IMR-90 (cell line): ENCODE measurements around the gene VIPR2. TPM values are rescaled to one million over a fixed set of nuclear protein-coding genes. Genes with fewer than 3 reads are reported as not detected.

Experiments used
- ATAC-seq: fragments of 200-7000 bp; cut with Tn5 transposase; 2 replicates; pipeline ENCODE4 v1.9.1; 2020; ENCODE audit warnings: low read depth, mild to moderate bottlenecking, moderate library complexity
- BruUV-seq: library from RNA; stranded (reverse); fragments of 400-500 nt; replicated peaks from 2 replicates; lab custom pipeline; 2021; lab: Mats Ljungman, UMichigan
- CTCF ChIA-PET: fragments of 300-600 bp; formaldehyde crosslinking; extraction: SDS; loops from one replicate; lab custom pipeline; 2021; ENCODE audit warnings: antibody characterized with exemption; lab: Yijun Ruan, JAX
- POLR2A ChIA-PET: fragments of 300-600 bp; sonication (Branson Sonifier 250); formaldehyde crosslinking; loops from one replicate; lab custom pipeline; 2022; ENCODE audit warnings: antibody characterized with exemption; ENCODE audit not compliant: unreplicated experiment; lab: Charles Lee
- DNase-seq: peaks from one replicate; pipeline ENCODE4 v3.0.0; 2013
- H2AFZ ChIP-seq: replicated peaks from 2 replicates; pipeline ENCODE3; 2013; ENCODE audit warnings: low read length, mild to moderate bottlenecking; ENCODE audit not compliant: poor library complexity
- H2AK5ac ChIP-seq: 2 replicates; pipeline ENCODE4 v1.6.1; 2013; ENCODE audit warnings: low read depth, low read length, inconsistent platforms
- H2AK9ac ChIP-seq: replicated peaks from 2 replicates; pipeline ENCODE3; 2013; ENCODE audit warnings: mild to moderate bottlenecking, low read depth, low read length, moderate library complexity; ENCODE audit not compliant: poor library complexity
- H2BK120ac ChIP-seq: 2 replicates; pipeline ENCODE4 v1.6.1; 2013; ENCODE audit warnings: low read depth, low read length, inconsistent platforms
- H2BK15ac ChIP-seq: 3 replicates; pipeline ENCODE4 v1.6.1; 2013; ENCODE audit warnings: low read depth, low read length, inconsistent platforms
- H2BK20ac ChIP-seq: 2 replicates; pipeline ENCODE4 v1.6.1; 2013; ENCODE audit warnings: low read depth, mild to moderate bottlenecking, inconsistent platforms, low read length, moderate library complexity
- H2BK5ac ChIP-seq: 2 replicates; pipeline ENCODE4 v1.6.1; 2013; ENCODE audit warnings: mild to moderate bottlenecking, low read depth, low read length, inconsistent platforms; ENCODE audit not compliant: poor library complexity, severe bottlenecking
- H3K14ac ChIP-seq: replicated peaks from 2 replicates; pipeline ENCODE4 v1.6.1; 2013; ENCODE audit warnings: low read depth, low read length, inconsistent platforms
- H3K18ac ChIP-seq: 2 replicates; pipeline ENCODE4 v1.6.1; 2013; ENCODE audit warnings: low read depth, low read length, control low read depth
- H3K23ac ChIP-seq: 2 replicates; pipeline ENCODE4 v1.6.1; 2013; ENCODE audit warnings: low read depth, low read length, inconsistent platforms
- H3K27ac ChIP-seq: 2 replicates; pipeline ENCODE4 v1.5.1; 2013; ENCODE audit warnings: mild to moderate bottlenecking, control low read depth, low read length; ENCODE audit not compliant: insufficient read depth
- H3K27me3 ChIP-seq: 2 replicates; pipeline ENCODE4 v1.6.1; 2013; ENCODE audit warnings: low read length; ENCODE audit not compliant: control insufficient read depth, insufficient read depth
- H3K36me3 ChIP-seq: 2 replicates; pipeline ENCODE4 v1.6.1; 2013; ENCODE audit warnings: low read length, mixed read lengths; ENCODE audit not compliant: control insufficient read depth, insufficient read depth
- H3K4ac ChIP-seq: 2 replicates; pipeline ENCODE4 v1.6.1; 2013; ENCODE audit warnings: low read depth, low read length, inconsistent platforms
- H3K4me1 ChIP-seq: 2 replicates; pipeline ENCODE4 v1.6.1; 2013; ENCODE audit warnings: low read length, mixed read lengths; ENCODE audit not compliant: control insufficient read depth, insufficient read depth
- H3K4me2 ChIP-seq: 2 replicates; pipeline ENCODE4 v1.6.1; 2013; ENCODE audit warnings: low read depth, mild to moderate bottlenecking, control low read depth, low read length, moderate library complexity
- H3K4me3 ChIP-seq: 2 replicates; pipeline ENCODE4 v1.5.1; 2013; ENCODE audit warnings: low read depth, mild to moderate bottlenecking, control low read depth, low read length, moderate library complexity; ENCODE audit not compliant: insufficient read depth
- H3K56ac ChIP-seq: 2 replicates; pipeline ENCODE4 v1.6.1; 2013; ENCODE audit warnings: low read length, inconsistent platforms; ENCODE audit not compliant: insufficient read depth; ENCODE audit errors: extremely low read depth
- H3K79me1 ChIP-seq, 2 experiments: 2 replicates each; pipeline ENCODE4 v1.6.1; 2013; ENCODE audit warnings: low read length in 2 of 2, inconsistent platforms in 1 of 2, low read depth in 1 of 2
- H3K9ac ChIP-seq: 2 replicates; pipeline ENCODE4 v1.6.1; 2013; ENCODE audit warnings: low read depth, low read length, control low read depth
- H3K9me1 ChIP-seq: 2 replicates; pipeline ENCODE4 v1.6.1; 2013; ENCODE audit warnings: low read length, inconsistent platforms; ENCODE audit not compliant: insufficient read depth
- H3K9me3 ChIP-seq: 2 replicates; pipeline ENCODE4 v1.6.1; 2013; ENCODE audit warnings: low read length; ENCODE audit not compliant: control insufficient read depth, insufficient read depth
- H4K20me1 ChIP-seq: 2 replicates; pipeline ENCODE4 v1.6.1; 2013; ENCODE audit warnings: low read length, inconsistent platforms; ENCODE audit not compliant: insufficient read depth
- H4K5ac ChIP-seq: 2 replicates; pipeline ENCODE4 v1.6.1; 2013; ENCODE audit warnings: mild to moderate bottlenecking, low read depth, low read length, control low read depth
- H4K8ac ChIP-seq, 2 experiments: 2 replicates each; pipeline ENCODE4 v1.6.1; 2013; ENCODE audit warnings: low read depth in 2 of 2, low read length in 2 of 2, control low read depth in 1 of 2, inconsistent platforms in 1 of 2
- H4K91ac ChIP-seq: 2 replicates; pipeline ENCODE4 v1.6.1; 2013; ENCODE audit warnings: low read depth, low read length, inconsistent platforms; ENCODE audit not compliant: insufficient read depth
- BHLHE40 ChIP-seq: fragments of 150-350 bp; IDR thresholded peaks from 2 replicates; pipeline ENCODE4 v1.6.1; 2016; ENCODE audit warnings: mild to moderate bottlenecking, low read depth, low read length
- CEBPB ChIP-seq: IDR thresholded peaks from 2 replicates; pipeline ENCODE4 v1.6.1; 2012; ENCODE audit warnings: low read depth, low read length, improper control_type of control experiment
- CHD1 ChIP-seq: IDR thresholded peaks from 2 replicates; pipeline ENCODE4 v1.6.1; 2012; ENCODE audit warnings: low read depth, low read length, improper control_type of control experiment
- CTCF ChIP-seq: conservative IDR thresholded peaks from 2 replicates; pipeline ENCODE4 v1.5.1; 2012; ENCODE audit warnings: mild to moderate bottlenecking, low read depth, low read length, improper control_type of control experiment
- ELK1 ChIP-seq: fragments of 150-350 bp; IDR thresholded peaks from 2 replicates; pipeline ENCODE4 v1.6.1; 2016; ENCODE audit warnings: low read depth, mild to moderate bottlenecking, low read length, moderate library complexity, borderline replicate concordance
- FOS ChIP-seq: fragments of 150-350 bp; IDR thresholded peaks from 2 replicates; pipeline ENCODE4 v1.6.1; 2016; ENCODE audit warnings: low read depth, low read length
- MAFK ChIP-seq: IDR thresholded peaks from 2 replicates; pipeline ENCODE4 v1.6.1; 2012; ENCODE audit warnings: low read depth, low read length, improper control_type of control experiment
- MAZ ChIP-seq: IDR thresholded peaks from 2 replicates; pipeline ENCODE4 v1.6.1; 2012; ENCODE audit warnings: low read depth, mild to moderate bottlenecking, low read length, improper control_type of control experiment, moderate library complexity, borderline replicate concordance
- MXI1 ChIP-seq: IDR thresholded peaks from 2 replicates; pipeline ENCODE4 v1.6.1; 2012; ENCODE audit warnings: low read depth, mild to moderate bottlenecking, low read length, moderate library complexity, borderline replicate concordance
- NFE2L2 ChIP-seq: fragments of 150-350 bp; IDR thresholded peaks from 2 replicates; pipeline ENCODE4 v1.6.1; 2016; ENCODE audit warnings: low read depth, mild to moderate bottlenecking, low read length
- POLR2A ChIP-seq: IDR thresholded peaks from 2 replicates; pipeline ENCODE4 v1.6.1; 2012; ENCODE audit warnings: mild to moderate bottlenecking, low read depth, low read length
- RAD21 ChIP-seq: IDR thresholded peaks from 2 replicates; pipeline ENCODE4 v1.6.1; 2012; ENCODE audit warnings: low read length, improper control_type of control experiment
- RCOR1 ChIP-seq: IDR thresholded peaks from 2 replicates; pipeline ENCODE4 v1.6.1; 2012; ENCODE audit warnings: mild to moderate bottlenecking, low read length, improper control_type of control experiment; ENCODE audit not compliant: insufficient replicate concordance
- RFX5 ChIP-seq: IDR thresholded peaks from 2 replicates; pipeline ENCODE4 v1.8.0; 2012; ENCODE audit warnings: low read depth, mild to moderate bottlenecking, low read length, moderate library complexity
- SMC3 ChIP-seq: fragments of 150-350 bp; IDR thresholded peaks from 2 replicates; pipeline ENCODE4 v1.6.1; 2016; ENCODE audit warnings: low read depth, mild to moderate bottlenecking, antibody characterized with exemption, low read length, moderate library complexity
- USF2 ChIP-seq: fragments of 150-350 bp; IDR thresholded peaks from 2 replicates; pipeline ENCODE4 v1.6.1; 2017; ENCODE audit warnings: mild to moderate bottlenecking, antibody characterized with exemption, low read length, low read depth
- WGBS, 2 experiments: methylation state at CpG; one replicate each; pipeline versions ENCODE4 v1.1.5 to v1.1.7; 2013; ENCODE audit warnings: missing lambda C conversion rate in 2 of 2; ENCODE audit not compliant: insufficient read length in 1 of 2; ENCODE audit errors: extremely low coverage in 2 of 2; 5-methylcytosine and 5-hydroxymethylcytosine counted together
- dilution Hi-C: fragments of 300-500 bp; cut with HindIII; formaldehyde crosslinking; loops from one replicate; pipeline ENCODE4 v1.14.3; 2018; ENCODE audit warnings: low sequenced_read_pairs; ENCODE audit not compliant: unreplicated experiment
- in situ Hi-C: fragments of 300-500 bp; cut with MboI; formaldehyde crosslinking; loops from 3 replicates; pipeline ENCODE4 v1.14.3; 2019; ENCODE audit warnings: low sequenced_read_pairs, inconsistent platforms, mixed read lengths
- intact Hi-C: fragments of 100-400 bp; cut with micrococcal nuclease; formaldehyde crosslinking; loops from 2 replicates; pipeline ENCODE4 v1.10.0; 2022
- polyA plus RNA-seq, 3 experiments: library from polyadenylated mRNA; depleted of rRNA; stranded (reverse); fragments of >200 nt; gene quantifications; 2 replicates each; pipeline ENCODE4 v1.2.3, GENCODE V29; 2012; ENCODE audit warnings: low replicate concordance in 1 of 3
- total RNA-seq: library from RNA; depleted of rRNA; stranded (reverse); fragments of >200 nt; gene quantifications from 2 replicates; pipeline ENCODE4 v1.2.3, GENCODE V29; 2012

The VIPR2 gene
- total and polyA plus RNA-seq, 2 of the 4 experiments (the other 2 are of a cell fraction) = not detected

- Histone ChIP-seq H3K9ac (no peak overlapping the region), H4K20me1 (no peaks in the 10 kb centered on the region), H3K18ac (no peak overlapping the region), H2BK20ac (no peak overlapping the region), H3K9me1 (no peaks in the 10 kb centered on the region), H3K36me3 (no peaks in the 10 kb centered on the region), H3K56ac (no peak overlapping the region), H3K4me3 (no peak overlapping the region), H2BK120ac (no peak overlapping the region), H3K23ac (no peak overlapping the region), H2AK9ac (no peak overlapping the region), H2AFZ (no peak overlapping the region), H3K4ac (no peak overlapping the region), H3K27me3 (no peaks in the 10 kb centered on the region), H3K4me1 (no peaks in the 10 kb centered on the region; the same call in 1 of the 2 replicates), H4K5ac (no peak overlapping the region), H3K9me3 (peaks cover 9% of the 10 kb centered on the region), H4K91ac (no peak overlapping the region), H3K27ac (no peak overlapping the region), H2BK15ac (no peak overlapping the region), H2AK5ac (no peak overlapping the region), H3K14ac (no peak overlapping the region), H3K79me1 (no peaks in the 10 kb centered on the region), H4K8ac (no peak overlapping the region), H2BK5ac (no peak overlapping the region), H3K4me2 (no peak overlapping the region)
- 14% methylated on average over 4 of the region's 6 CpGs; no CpG with 5 or more reads in 1 of the 2 experiments for WGBS, 2 experiments
- TF ChIP-seq MAZ (no peak), CTCF (no peak), MXI1 (no peak), NFE2L2 (no peak), CEBPB (no peak), RFX5 (no peak), SMC3 (no peak), MAFK (no peak), RCOR1 (no peak), ELK1 (no peak), POLR2A (no peak), FOS (no peak), USF2 (no peak), RAD21 (no peak), BHLHE40 (no peak), CHD1 (no peak)
- CTCF ChIA-PET = no interaction called here
- intact Hi-C loops (no loop called here), dilution Hi-C loops (no loop called here), in situ Hi-C loops (no loop called here)
- ATAC-seq (no peak), DNase-seq (no peak)
- POLR2A ChIA-PET = no interaction called here
- BruUV-seq = no TSS peak
These were observed 123.7 kb downstream of the VIPR2 start for GRCh38 chr7:159020987-159021386.
